Mucosa of gallbladder (tissue), 1 donor: ENCODE measurements around the gene DDB1. TPM values are rescaled to one million over a fixed set of nuclear protein-coding genes. Genes with fewer than 3 reads are reported as not detected.

Source experiments
- DNase-seq: peaks from one replicate; pipeline ENCODE4 v3.0.0-alpha.2; 2020; ENCODE audit warnings: low spot score
- total RNA-seq: library from RNA; stranded (reverse); gene quantifications from one replicate; pipeline ENCODE4 v1.2.1, GENCODE V29; 2021
- donor health status: DM: no; HTN: no; CAD: no.

The DDB1 gene
- total RNA-seq, 1 donor from 2014 or later = 160 TPM

DNA sequence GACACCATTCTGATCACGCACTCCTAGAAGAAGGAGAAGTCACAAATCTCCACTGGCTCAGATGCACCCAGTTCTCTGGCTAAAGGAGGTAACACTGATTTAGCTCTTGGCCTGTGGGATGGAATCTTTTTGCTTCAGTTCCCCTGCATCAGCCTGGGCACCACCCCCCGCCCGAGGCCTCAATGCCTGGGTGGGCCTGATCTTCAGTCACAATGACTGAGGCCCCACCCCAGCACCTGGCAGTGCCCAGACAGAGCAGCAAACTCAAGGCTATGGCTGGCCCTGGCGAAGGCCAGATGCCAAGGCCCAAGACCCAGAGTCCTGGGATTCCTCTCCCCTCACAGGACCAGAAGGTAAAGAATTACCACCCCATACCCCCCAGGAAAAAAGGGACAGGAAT is 23.8 kb upstream of the DDB1 start:
- DNase-seq = no peak

DNA sequence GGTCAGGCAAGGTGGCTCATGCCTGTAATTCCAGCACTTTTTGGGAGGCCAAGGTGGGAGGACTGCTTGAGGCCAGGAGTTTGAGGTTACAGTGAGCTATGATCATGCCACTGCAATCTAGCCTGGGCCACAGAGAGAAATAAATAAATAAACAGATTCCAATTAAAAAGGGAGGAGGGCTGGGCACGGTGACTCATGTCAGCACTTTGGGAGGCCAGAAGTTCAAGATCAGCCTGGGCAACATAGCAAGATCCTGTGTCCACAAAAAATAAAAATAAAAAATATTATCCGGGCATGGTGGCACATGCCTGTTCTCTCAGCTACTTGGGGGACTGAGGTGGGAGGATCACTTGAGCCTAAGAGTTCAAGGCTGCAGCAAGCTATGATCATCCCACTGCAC is 21.3 kb upstream of the DDB1 start:
- no peak for DNase-seq

DNA sequence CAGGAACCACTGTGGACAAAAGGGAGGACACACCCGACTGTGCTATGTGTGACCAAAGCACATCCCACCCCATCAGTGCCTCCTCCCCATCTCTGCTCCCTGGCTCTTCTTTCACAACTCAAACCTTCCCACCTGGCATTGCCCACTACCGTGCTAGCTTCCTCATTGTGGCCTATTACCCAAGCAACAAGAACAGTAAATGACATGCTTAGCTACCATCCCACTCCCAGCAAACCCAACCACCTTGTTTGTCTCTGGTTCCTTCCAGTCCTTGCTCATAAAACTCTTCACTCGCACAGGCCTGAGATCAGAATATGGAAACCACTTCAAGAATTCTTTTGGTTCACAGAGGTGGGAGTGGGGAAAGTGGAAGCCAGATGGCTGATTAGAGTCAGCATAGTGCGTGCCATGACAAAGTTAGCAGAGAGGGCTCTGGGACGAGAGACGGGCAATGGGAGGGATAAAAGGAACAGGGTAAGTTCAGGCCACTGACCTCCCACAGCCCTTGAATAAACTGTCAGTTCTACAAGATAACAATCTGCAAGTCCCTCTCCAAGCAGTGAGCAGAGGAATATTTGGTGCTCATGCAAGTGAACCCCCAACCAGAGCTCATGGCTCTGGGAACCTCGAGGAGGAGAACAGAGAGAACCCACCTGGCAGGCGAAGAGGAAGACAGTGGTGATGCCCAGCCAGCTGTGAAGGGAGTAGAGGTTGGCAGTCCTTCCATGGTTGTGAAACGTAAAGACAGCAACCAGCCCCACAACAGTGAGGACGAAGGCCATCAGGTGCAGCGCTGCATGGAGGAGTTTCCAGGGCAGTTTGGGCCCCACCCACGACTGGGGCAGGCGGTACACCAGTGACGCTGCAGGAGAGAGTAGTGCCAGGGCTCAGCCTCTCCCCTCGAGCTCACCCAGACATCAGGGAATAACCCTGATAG is 20.5 kb upstream of the DDB1 start:
- DNase-seq = no peak

DNA sequence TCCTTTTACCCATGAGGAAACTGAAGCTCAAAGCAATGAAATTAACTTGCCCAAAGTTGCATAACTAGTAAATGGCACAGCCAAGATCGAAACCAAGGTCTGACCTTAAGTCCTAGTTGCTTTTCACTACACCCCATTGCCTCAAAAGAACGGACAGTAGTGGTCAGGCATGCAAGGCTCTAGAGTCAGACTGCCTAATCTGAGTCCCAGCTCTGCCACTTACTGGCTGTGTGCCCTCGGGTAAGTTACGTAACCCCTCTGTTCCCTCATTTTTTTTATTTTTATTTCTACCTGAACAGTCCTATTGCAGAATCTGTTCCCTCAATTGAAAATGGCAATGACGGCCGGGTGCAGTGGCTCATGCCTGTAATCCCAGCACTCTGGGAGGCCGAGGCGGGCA is 19.1 kb upstream of the DDB1 start:
- DNase-seq = no peak

DNA sequence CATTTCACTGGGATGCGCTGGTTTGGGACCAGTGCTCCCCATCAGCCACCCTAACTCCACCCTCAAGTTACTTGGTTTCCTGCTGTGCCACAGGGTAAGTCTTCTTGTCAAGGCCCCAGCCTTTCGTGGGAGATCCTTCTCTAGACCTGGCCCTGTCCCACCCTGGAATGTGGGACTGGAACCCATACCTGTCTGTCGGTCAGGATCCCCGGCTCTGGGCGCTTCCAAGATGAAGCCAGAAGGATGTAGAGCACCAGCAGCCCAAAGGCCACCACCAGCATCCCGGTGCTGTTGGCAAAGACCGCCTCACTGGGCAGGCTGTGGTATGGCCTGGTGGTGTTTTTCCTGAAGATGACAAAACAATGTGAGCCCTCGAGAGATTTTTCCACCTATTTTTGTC is 17.9 kb upstream of the DDB1 start:
- DNase-seq = no peak

DNA sequence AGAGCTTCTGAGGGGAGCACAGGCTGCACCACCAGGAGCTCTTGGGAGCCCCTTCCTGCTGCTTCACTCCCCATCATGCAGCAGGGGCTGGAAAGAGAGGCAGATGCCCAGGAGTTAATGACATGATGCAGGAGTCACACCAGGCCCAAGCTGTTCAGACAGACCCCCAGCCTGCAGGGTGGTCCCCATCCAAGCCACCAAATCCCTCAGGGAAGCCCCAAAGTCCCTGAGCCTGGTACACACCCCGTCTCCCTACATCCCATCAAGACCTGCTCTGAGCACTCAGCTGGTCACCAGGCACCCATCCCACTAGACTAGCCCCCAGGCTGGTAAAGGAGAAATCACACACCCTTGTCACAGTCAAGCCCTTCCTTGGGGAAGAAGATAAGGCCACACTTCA is 17.4 kb upstream of the DDB1 start:
- DNase-seq = no peak

DNA sequence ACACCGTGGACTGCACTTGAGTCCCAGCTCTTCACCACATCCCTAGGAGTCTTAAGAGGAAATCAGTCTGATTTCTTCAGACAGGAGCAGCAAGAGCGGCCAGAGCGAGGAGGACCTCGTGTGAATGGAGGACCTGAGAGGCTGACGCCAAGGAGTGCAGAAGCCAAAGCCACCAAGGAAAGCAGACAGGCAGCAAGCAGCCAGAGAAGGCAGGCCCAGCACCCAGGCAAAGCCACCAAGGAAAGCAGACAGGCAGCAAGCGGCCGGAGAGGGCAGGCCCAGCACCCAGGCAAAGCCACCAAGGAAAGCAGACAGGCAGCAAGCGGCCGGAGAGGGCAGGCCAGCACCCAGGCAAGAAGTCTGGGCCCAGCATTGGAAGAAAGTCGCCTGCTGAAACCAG is 17.0 kb upstream of the DDB1 start:
- DNase-seq = no peak

DNA sequence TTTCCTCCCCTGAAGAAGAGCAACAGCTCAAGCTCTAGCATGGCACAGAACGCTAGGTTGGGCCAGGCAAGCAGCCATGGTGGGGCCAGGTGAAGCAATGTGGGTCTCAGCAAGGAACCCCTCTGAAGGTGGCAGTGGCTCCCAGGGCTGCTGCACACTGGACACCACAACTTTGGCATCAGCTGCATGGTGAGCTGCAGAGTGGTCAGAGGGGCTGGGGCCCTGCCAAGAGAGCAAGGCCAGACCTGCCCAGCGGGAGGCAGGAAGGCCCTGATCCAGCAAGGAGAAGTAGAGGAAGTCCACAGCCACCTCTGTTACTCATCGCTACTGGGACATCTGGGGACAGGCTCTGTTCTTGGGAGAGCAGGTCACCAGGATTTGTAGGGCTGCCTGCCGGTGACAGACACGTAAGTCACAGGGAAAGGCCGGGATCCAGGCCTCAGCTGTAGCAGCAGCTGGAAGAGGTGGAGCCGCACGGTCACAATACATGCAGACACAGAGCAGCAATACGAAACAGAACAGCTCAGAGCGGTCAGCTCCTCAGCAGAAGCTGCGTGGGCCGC is 16.4 kb upstream of the DDB1 start:
- no peak for DNase-seq

DNA sequence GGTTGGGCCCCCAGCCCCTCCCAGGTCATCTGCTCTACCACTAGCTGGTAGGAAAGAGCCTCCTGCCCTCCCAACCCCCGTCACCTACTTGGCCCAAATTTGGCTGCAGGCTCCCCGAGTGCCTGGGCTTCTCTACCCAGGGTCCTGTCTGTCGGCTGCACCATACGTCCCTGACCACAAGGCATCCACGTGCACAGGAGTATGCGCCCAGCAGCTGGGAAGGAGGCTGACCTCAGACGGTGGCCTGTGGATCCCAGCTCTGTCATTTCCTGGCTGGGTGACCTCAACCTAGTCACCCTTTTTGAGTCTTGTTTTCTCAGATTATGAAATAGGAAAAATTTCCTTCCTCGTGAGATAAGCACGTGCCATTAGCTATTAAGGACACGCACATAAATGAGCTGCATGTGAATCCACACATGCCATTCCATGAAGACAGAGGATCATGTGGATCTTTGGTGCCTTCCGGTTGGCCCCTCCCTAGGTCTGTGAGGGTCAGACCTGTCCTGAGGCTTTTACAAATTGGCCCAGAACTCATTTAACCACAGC is 15.1 kb upstream of the DDB1 start:
- no peak for DNase-seq

DNA sequence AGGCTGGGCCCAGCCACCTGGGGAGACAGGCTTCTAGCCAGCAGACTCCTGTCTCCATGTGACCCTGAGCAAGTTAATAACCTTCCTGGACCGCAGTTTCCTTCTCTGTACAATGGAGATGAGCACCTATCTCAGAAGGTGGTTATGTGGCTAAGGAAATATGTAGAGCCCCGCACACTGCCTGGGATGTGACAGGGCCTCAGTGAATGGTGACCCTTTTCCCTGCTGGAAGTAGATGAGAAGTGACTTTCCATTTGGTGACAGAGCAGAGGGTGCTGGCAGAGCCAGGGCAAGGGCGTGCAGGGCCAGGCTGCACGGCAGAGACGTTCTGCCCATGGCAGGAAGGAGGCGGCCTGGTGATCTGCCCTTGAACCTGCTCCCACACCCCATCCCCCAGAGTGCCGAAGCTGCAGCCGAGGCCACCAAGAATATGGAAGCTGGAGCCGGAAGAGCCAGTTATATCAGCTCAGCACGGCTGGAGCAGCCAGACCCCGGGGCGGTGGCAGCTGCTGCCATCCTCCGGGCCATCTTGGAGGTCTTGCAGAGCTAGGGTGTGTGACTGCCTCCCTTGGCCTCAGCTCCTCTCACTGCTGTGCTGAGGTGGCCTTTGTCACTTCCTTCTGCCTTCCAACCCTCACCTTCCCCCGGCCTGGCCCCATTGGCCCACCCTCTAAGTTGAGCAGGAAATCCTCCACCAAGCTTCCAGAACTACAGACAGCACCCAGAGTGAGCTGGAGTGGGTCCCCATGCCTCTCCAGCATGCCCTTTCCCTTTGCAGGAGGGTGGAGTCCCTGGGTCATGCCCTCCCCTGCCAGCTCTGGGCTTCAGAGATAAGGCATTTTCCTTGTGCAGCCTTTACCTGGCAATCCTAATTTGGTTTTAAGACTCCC is 13.3 kb upstream of the DDB1 start:
- no peak for DNase-seq

DNA sequence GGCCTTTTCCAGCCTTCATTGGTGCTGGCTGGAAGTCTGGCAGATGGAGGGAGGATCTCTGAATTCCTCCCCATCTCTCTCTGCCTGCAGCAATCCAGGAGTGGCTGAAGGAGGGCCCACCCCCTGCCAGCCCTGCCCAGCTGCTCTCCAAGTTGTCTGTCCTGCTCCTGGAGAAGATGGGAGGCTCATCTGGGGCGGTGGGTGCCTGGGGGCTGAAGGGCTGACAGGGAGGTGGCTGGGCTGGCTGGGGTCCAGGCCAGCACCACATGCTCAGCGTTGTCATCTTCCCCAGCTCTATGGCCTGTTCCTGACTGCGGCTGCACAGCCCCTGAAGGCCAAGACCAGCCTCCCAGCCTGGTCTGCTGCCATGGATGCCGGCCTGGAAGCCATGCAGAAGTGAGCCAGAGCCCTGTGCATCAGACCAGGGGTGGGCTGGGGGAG is 12.3 kb upstream of the DDB1 start:
- DNase-seq = no peak

DNA sequence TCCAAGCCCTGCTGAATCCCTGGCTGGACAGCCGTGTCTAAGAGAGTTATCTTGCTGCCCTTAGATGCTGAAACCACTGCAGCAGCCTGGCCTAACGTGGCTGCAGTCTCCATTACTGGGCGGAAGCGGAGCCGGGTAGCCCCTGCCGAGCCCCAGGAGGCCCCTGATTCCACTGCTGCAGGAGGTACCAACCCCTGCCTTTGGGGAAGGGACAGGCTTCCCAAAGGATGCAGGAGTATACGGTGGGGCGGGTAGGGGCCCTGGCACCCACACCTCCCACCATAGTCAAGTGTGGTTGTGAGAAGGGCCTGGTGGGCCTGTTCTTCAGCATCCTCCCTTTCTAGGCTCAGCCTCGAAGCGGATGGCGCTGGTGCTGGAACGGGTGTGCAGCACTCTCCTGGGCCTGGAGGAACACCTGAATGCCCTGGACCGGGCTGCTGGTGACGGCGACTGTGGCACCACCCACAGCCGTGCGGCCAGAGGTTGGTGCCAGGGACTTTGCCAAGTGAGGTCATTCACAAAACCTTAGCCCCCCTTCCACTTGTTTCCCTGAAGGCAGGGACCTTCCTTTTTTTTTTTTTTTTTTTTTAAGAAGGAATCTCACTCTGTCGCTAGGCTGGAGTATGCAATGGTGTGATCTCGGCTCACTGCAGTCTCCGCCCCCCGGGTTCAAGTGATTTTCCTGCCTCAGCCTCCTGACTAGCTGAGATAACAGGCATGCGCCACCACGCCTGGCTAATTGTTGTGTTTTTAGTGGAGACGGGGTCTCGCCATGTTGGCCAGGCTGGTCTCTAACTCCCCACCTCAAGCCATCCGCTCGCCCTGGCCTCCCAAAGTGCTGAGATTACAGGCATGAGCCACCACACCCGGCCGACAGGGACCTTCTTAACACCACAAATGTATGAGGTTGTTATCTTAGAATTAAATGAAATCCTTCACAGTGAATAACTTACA is 11.2 kb upstream of the DDB1 start:
- DNase-seq = no peak

DNA sequence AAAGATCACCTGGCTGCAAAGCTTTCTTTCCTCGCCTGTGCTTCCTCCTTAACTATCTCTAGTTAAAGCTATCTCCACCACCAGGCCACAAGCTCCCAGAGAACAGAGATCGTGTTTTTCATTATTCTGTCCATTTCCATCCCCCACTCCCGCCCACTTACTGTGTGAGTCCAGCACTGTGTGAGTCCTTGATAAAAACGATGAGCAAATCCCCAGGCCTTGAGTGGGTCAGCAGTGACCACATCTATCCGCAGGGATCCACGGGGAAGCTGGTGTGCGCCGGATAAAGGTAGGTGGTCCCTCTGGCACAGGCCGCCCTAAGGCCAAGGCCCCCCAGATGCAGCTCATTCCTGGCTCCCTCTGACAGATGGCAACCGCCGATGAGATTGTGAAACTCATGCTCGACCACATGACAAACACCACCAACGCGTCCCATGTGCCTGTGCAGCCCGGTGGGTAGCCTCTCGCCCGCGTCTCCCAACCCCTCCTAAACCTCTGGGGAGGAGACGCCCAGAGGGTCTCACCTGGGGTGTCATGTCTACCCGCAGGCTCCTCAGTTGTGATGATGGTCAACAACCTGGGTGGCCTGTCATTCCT is 9.4 kb upstream of the DDB1 start:
- no peak for DNase-seq

DNA sequence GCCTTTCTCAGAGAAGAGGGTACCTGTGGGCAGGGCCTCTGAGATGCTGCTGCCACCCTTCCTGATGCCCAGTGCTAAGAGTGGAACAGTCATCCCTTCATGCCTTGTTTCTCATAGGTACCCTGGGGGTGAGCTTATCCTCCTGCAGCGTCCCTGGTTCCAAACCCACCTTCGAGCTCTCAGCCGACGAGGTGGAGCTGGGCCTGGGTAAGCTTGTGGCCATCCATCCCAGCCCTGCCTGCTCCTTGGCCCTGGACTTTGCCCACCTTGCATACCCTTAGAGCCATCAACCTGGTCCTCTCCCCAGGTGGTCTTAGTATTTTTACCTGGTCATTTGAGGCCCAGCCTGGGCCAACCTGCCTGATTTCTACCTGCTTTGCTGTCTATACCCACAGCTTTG is 8.8 kb upstream of the DDB1 start:
- no peak for DNase-seq

DNA sequence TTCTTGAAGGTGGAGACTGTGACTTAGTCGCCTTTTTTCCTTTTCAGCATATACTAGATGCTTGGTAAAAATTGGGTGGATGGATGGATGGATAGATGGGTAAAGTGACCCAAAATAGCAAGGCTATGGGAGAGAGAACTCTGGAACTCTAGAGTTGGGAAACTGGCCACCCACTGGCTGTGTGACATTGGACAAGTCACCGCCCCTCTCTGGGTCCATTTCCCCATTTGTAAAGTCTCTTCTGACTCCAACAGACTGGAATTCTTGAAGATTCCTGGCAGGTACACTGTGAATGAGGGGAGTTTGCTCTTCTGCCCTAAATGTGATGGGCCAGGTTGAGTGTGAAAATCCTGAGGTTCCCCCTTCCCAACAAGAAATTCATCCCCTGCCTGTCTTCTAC is 8.1 kb upstream of the DDB1 start:
- no peak for DNase-seq

DNA sequence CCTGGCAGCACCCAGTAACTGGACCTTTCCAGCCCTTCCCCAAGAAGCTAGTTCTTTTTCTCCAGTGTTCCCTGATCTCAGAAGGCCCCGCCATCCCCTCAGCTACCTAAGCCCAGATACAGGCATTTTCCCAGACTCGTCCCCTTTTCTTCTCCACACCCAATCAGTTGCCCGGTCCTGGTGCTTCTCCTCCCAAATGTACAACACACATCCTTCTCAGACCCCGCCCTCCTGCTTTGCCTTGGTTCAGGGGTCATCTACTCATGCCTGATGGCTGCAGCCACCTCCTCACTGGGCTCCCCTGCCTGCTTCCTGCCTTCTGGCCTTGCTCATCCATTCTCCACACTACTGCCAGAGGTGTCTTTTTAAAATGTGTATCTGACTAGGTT is 6.6 kb upstream of the DDB1 start:
- no peak for DNase-seq

DNA sequence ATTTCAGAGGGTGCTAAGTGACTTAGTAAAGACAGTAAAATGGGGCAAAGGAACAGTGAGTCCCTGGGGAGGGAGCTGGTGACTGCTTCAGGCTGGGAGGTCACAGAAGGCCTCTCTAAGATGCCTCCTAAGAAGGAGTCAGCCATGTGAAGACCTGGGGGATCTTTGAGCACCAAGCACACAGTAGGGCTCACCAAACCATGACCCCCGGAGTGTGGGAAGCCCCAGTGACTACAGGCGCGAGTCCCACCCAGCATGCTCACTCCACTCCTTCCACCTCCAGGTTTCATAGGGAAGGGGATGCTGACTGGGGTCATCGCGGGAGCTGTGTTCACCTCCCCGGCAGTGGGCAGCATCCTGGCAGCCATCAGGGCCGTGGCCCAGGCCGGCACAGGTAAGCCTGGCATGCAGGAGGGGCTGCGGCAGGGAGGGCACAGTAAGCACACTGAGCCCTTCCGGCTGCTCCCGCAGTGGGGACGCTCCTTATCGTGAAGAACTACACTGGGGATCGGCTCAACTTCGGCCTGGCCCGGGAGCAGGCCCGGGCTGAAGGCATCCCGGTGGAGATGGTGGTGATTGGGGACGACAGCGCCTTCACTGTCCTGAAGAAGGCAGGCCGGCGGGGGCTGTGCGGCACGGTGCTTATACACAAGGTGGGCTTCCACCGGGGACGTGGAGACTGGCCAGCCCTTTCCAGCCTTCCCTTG is 6.0 kb upstream of the DDB1 start:
- DNase-seq = no peak

DNA sequence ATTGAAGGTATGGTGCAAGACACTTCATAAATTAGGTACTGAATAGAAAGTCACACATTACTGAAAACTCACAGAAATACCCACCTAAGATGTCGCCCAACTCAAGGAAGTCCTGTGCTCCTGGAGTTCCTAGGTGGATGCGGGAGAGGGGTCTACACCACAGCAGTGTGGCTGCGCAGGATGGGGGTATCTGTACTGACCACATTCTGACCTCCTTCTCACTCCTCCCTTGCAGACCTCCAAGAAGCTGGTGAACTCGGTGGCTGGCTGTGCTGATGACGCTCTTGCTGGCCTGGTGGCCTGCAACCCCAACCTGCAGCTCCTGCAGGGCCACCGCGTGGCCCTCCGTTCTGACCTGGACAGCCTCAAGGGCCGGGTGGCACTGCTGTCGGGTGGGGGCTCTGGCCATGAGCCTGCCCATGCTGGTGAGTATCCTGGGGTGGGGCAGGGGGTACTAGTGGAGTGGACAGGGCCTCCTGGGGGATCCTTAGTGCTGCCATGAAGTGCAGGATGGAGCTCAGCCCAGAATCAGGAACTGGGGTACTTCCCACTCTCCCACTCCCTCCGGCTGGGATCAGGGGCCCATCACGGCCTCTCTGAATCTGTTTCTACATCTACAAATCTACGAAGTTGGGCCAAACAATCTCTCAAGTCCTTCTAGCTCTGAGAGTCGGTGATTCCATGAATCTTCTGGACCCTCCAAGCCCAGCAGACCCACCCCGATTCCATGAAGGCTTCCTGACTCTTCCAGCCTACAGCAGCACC is 5.0 kb upstream of the DDB1 start:
- DNase-seq = no peak
